ENCODE results near the gene BUB1.
"Not testable (repeated sequence)": the region's sequence is repeated elsewhere in the genome, so short reads cannot be mapped to it uniquely, and the experiment has no call there.

The BUB1 gene

GRCh38 chr2:110677530-110678456 lies at the start of gene BUB1:
TSS of gene BUB1 (minus strand) at chr2:110678063. CDS start at chr2:110677995, 68 bp downstream.
- peak; percentile 89 to 93 for DNase-seq (ENCODE audit: low read depth in 2 of 2)

DNA sequence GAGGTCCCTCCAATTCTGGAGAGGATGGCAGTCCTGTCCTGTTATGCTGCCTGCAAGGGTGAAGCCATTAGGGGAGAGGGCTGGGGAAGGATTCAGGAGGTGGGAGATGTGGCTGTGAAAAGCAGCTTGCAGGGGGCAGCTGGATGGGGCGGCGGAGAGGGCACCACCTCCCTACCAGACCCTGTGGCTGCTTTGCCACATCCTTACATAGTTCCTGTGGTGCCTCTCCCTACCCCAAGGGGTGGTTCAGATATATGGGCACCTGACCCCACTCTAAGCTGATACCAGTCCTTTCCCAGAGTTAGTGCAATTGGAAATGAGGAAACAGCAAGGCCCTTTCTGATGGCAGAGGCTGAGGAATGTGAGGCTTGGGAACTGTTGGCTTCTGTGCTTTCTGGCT lies 48.4 kb upstream of the BUB1 start:
- no peak for DNase-seq (ENCODE audit: low read depth in 2 of 2)

DNA sequence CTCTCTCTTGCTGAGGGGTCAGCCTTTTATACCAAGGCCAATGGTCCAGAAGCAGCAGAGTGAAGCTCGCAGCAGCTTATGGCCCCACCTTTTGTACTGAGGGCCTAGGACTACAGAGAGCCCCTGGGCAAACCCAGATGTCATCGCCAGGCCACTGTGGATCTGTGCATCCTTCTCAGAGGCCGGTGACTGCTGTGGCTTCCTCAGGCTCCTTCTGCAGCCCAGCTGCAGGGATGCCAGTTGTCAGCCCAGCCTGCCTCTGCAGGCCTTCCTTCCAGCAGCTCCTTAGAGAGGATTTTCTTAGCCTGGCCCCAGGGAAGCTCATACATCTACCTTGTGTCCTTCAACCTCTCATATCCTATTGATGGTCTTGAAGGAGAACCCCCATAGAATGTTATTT lies 48.0 kb upstream of the BUB1 start:
- no peak for DNase-seq (ENCODE audit: low read depth in 2 of 2)

DNA sequence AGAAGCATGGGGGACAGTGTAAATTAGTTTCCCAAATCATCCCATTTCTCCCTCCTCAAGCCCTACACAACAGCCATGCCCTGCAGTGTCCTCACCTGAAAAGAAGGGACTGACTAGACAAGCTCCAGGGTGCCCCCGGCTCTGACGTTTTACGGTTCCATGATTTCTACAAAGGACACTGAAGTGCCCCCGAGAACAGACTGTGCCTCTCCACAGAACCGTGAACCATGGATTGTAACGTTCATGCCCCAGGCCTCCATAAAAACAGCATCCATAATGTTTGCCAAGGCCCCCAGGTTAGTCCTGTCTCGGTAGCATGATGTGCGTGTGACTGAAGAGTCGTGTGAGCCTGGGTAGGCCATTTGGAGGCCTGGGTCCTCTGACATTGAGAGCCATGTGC lies 47.5 kb upstream of the BUB1 start:
- no peak for DNase-seq (ENCODE audit: low read depth in 2 of 2)

- no peak for DNase-seq (ENCODE audit: low read depth in 2 of 2)
These were observed 47.0 kb upstream of the BUB1 start for GRCh38 chr2:110724820-110725219.

DNA sequence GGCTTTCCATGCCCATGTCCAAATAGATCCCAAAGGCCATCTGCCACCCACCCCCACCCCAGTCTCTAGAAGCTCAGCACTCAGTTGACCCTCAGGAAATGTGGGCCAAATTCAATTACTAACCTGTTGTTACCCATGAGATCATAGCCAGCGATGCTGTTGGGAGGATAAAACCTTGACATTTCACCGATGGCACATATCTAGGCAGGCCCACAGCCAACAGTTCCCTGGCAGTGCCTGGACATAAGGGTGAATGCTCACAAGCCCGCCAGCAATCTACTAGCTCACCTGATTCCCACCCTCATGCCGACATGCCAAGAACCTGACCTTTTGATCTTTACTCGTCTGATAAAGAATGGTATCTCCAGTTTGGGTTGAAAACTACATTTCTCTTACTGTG lies 42.7 kb upstream of the BUB1 start:
- no peak for DNase-seq (ENCODE audit: low read depth in 2 of 2)

GRCh38 chr2:110718990-110719389 lies 41.1 kb upstream of the BUB1 start:
- no peak for DNase-seq (ENCODE audit: low read depth in 2 of 2)

DNA sequence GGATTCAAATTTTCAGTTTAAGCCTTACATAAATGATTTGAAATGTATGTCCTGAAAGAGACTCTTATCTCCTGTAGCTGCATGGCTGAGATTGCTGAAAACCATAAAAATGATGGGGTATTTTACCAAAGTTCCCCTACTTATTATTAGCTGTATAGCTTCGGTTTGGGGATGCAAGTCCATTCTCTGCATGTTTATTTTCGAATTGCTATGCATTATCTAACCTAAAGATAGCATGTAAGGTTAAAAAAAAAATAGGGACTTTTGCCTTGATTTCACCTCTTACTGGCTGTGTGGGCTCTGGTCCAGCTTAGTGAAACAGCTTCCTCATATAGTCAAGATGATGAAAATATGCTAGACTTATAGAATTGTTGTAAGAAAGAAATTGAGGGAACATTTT lies 40.5 kb upstream of the BUB1 start:
- DNase-seq (ENCODE audit: low read depth in 2 of 2): no peak

DNA sequence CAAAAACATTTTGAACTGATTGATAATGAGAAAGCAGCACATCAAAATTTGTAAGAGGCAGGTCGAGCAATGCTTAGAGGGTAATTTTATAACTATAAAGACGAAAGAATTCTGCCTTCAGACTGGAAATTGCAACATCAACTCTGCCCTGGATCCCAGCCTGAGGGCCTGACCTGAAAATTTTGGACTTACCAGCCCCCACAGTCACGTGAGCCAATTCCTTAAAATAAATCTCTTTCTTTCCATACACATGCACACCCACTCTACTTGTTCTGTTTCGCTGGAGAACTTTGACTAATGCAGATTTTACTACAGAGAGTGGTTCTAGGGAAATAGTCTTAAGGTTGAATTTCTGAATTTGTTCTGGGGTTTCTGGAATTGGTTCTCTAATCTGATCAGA lies 39.9 kb upstream of the BUB1 start:
- DNase-seq (ENCODE audit: low read depth in 2 of 2): no peak

GRCh38 chr2:110716959-110717645 lies 39.2 kb upstream of the BUB1 start:
- DNase-seq (ENCODE audit: low read depth in 2 of 2): no peak

DNA sequence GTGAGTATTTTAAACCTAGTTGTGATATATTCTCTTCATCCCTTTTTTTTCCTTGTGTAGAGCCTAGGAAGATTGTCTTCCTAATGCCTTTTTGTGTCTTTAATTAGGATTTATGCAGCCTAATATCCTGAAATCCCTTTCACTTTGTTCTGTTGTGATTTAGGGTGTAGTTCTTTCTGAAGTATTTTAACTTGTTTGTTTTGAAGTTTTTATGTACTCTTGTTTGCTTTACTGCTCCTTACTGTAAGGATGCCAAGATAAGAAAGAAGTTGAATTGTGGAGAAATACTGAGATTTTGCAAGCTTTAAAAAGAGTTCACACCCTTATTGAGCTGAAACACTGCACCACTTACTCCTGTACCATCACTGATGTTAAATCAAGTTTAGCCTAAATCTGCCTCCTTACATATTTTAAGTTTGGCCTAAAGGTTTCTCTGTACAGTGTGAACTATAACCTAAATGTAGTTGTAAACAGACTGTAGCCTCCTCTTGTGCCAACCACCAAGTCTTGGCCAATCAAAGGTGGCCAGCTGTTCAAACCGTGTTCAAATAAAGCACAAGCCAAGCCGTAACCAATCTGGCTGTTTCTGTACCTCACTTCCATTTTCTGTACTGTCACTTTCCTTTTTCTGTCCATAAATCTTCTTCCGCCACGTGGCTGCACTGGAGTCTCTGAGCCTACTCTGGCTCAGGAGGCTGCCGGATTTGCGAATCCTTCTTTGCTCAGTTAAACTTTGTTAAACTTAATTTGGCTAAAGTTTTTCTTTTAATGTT lies 36.8 kb upstream of the BUB1 start:
- no peak for DNase-seq (ENCODE audit: low read depth in 2 of 2)

DNA sequence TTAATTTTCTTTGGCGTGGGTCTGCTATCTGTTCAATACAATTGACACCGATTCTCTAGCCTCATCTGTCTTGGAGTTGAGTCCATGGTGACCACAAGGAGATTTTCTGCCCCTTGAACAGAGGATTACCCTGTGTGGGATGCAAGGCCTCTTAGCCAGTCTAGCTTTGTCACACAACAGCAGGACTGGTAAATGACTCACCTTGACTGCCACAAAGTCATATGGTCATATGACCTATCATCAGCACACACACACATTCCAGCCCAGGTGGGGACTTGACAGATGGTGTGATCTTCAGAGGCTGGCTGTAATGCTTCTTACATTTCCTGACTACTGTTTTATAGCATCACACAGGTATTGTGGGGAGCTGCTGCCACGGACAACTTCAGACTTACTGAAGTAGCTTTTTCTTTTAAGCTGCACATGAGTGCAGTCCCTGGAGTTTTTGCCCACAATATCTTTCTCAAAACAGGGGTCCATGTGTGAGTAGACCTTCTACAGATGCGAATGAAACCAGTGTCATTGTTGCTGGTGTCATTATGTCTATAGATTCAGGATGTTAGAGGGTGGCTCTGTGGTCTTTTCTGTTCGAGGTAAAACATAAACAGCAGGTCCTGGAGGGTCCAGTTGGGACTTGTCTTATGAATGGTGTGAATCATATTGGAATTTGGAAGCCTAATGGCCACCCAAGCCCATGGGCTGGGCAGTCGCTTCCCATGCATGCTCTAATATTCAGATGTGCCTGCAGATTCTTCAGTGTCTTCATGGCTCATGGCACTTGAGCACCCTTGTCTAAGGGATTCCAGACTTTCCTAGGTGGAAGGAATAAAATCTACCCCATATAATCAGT lies 35.9 kb upstream of the BUB1 start:
- DNase-seq (ENCODE audit: low read depth in 2 of 2): no peak

- DNase-seq (ENCODE audit: low read depth in 2 of 2): no peak
These were observed 34.9 kb upstream of the BUB1 start for GRCh38 chr2:110712737-110713136.

- DNase-seq (ENCODE audit: low read depth in 2 of 2): no peak
These were observed 30.6 kb upstream of the BUB1 start for GRCh38 chr2:110708455-110708854.

- DNase-seq (ENCODE audit: low read depth in 2 of 2): no peak
These were observed 29.6 kb upstream of the BUB1 start for GRCh38 chr2:110707386-110707965.

- no peak for DNase-seq (ENCODE audit: low read depth in 2 of 2)
These were observed 24.9 kb upstream of the BUB1 start for GRCh38 chr2:110702514-110703380.

DNA sequence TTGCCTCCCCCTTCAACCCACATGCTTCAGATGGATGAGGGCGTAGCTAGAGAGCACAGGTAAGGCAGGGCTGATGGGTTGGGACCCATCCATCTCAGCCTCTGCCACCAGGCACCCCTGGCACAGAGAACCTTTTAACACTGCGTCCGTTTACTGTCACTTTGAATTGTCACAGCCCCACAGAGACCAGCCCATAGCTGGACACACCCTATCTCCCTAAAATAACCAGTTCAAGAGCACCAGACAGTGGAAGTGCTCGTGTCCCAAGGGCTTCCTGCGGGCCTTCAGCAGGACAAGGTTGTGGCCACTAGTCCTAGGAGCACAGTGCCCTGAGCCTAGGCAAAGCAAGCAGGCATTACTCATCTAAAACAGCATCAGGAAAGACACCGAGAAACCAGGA lies 20.4 kb upstream of the BUB1 start:
- DNase-seq (ENCODE audit: low read depth in 2 of 2): not testable (repeated sequence)

DNA sequence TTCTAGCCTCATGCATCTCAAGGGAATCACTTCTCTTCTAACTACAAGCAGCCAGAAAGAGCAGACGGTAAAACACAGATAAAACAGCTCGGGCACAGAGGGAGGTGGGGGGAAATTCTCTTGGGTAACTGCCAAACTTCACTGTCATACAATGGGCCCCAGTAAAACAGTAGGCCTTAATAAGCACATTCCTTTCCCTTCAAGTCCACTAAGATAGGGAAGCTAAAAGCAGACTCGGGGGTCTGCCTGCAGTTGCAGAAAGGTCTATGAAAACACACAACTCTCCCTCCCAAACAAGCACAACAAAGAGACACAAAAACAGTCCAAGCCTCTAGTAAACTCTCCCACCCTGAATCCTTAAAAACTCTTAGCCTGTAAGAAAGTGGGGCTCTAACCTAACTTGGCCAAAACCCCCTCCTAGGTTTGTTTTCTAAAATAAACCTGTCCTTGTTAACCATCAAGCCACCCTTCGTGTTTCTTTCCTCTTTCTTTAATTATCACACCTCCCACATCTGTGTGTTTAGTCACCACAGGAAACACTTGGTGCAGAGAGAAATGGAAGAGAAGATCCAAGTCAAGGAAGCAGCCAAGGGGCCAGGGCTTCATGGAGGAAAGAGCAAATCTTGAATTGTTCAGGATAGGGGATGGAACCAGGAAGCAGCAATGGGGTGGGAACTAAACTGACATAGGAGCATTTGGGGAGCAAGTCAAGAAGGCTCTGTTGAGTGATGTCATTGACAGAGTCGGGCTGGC lies 17.5 kb upstream of the BUB1 start:
- not testable (repeated sequence) for DNase-seq (ENCODE audit: low read depth in 2 of 2)

GRCh38 chr2:110691612-110692258 lies 13.9 kb upstream of the BUB1 start:
- no peak for DNase-seq (ENCODE audit: low read depth in 2 of 2)

Measured in activated CD4-positive, alpha-beta T cell treated with anti-CD3 and anti-CD28 coated beads for 24 hours (primary cell).